GM18873 (cell line): ENCODE measurements around the gene FIGLA.
"Not testable (repeated sequence)": the region's sequence is repeated elsewhere in the genome, so short reads cannot be mapped to it uniquely, and the experiment has no call there.

ENCODE experiments used
- ATAC-seq: cut with Tn5 transposase; IDR thresholded peaks from one replicate; pipeline ENCODE4 v1.9.1; 2021; ENCODE audit warnings: mild to moderate bottlenecking, moderate library complexity, moderate number of reproducible peaks; ENCODE audit not compliant: unreplicated experiment, low FRiP score

Gene FIGLA

DNA sequence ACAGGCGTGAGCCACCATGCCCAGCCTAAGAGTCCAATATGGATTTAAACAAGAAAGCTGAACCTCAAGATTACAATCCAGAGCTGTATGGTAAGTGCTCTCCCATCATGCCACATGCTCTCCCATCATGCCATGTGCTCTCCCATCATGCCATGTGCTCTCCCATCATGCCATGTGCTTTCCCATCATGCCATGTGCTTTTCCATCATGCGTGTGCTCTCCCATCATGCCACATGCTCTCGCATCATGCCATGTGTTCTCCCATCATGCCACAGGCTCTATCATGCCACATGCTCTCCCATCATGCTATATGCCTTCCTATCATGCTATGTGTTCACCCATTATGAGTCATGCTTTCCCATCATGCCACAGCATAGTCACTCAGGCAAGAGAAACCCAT lies 43.2 kb downstream of the FIGLA start:
- no peak for ATAC-seq

DNA sequence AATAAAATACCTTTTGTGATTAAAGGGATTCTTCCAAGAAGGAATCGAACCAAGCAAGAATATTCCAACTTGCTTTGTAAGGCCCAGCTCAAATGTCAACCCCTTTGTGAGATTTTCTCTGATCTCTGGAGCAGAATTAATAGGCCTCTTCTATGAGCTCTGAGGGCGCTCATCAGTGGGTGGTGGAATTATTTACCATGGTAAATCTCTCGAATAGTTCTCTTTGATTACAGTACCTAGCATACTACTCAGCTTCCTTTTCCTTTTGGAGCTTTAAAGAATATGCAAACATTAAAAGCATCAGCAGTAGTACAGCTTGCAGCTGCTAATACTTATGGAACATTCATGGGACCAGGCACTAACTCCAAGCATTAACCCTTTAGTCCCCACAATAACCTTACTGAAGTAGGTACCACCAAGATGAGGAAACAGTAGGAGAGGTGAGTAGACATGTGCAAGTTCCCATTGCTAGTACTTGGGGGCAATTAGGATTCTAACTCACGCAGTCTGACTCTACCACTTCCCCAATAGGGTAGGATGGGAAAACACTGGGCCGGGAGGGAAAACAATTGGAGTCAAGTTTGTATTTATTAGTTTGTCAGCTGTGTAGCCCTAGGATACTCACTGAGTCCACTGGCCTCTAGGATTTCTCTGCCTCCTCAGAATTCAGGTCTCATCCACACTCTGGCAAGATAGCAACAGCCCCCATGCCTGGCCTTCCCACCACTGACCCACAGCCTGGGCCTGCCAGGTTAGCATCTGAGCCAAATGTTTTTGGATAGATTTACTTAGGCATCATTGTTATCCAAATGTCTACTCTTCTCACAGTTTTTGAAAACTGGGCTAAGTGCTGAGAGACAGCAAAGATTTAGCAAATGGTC lies 44.1 kb downstream of the FIGLA start:
- no peak for ATAC-seq

DNA sequence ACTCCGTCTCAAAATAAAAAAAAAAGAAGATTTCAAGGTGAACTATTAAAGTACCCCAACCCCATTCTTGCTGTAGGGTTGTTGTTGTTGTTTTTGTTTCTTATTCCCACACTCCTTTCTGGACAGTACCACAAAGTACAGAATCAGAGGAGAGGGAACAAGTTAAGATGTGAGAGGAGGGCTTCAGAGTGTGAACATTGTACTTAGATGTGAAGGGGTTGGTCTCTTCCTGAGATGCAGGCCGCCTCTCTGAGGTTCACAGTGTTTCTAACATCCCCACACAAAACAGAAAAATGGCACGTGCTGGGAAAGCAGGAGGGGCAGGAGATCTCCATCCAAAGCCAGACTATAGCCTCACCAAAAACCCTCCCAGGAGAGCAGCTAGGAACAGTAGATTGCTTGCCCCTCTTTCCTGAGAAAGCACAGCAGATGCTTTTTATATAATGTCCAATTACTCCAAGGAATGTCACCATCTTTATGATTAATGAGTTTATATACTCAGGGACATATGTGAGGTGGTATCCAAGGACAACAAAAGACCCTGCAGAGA lies 45.1 kb downstream of the FIGLA start:
- ATAC-seq, result no peak

DNA sequence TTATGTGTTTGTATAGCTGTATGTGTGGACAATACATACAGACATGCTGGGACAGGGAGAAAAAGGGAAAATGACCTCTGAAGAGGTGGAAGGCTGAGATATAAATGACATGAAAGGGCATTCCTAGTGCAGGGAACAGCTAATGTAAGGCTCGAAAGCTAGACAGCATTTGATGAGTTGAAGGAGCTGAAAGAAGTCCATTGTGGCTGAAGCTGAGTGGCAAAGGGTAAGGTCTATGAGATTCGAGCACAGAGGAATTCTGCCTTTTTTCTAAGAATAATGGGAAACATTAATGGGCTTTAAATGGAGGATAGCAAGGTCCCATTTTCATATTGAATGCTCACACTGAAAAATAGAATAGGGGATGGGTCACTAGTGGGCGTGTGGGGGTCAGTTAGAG lies 46.0 kb downstream of the FIGLA start:
- ATAC-seq, result no peak

DNA sequence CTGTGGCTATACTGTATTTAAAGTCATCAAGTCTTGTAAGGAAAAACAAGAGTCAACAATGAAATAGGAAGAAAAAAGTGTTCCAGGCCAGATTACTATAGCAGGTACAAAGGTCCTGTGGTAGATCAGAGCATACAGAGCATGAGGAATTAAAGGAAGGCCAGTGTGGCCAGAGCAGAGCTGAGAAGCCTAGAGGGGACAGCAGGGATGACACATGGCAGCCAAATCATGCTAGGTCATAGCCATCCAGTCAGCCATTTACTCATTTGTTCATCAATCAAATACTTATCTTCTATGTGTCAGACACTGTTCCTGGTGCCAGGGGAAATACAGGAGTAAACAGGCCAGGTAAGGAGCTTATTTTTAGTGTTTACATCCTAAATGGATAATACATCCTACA lies 46.8 kb downstream of the FIGLA start:
- no peak for ATAC-seq

DNA sequence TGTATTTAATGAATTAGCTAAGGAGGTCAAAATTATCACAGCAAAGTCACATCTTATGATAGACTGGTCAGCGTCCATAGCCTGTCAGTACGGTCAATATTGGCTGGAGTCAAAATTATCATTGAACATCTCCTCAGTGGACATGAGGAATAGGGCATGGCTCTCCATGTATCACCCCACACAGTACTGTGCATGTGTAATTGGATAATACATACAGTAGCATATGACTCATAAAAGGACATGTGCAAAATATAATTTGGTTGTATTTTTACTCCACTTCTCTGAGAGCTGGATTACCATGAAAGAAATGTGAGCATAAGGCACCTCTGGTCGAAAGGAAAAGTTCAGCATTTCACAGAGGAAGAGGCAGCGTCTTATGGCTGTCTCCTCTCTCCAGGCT lies 47.4 kb downstream of the FIGLA start:
- no peak for ATAC-seq

DNA sequence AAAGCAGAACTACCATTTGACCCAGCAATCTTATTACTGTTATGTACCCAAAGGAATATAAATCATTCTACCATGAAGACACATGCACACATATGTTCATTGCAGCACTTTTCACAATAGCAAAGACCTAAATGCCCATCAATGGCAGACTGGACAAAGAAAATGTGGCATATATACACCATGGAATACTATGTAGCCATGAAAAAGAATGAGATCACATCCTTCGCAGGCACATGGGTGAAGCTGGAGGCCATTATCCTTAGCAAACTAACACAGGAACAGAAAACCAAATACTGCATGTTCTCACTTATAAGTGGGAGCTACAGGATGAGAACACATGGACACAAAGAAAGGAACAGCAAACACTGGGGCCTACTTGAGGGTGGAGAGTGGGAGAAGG lies 51.0 kb downstream of the FIGLA start:
- ATAC-seq, result not testable (repeated sequence)

DNA sequence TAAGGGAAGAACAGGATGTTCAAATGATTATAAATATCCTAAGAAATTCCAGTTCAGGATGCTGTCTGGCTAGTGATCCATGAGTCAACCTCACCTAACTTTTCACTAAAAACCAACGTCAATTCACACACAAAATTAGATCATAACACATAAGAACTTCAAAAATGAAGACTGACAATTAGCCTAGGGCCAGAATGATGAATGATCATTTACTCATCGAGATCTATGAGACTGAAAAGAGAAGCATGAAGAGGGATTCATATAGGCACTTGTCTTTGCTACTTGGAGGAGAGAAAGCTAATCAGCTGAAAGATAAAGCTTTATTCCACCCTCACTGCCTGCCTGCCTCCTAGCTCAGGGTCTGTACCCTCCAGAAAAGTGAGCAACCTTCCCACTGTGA lies 52.3 kb downstream of the FIGLA start:
- ATAC-seq, result no peak

DNA sequence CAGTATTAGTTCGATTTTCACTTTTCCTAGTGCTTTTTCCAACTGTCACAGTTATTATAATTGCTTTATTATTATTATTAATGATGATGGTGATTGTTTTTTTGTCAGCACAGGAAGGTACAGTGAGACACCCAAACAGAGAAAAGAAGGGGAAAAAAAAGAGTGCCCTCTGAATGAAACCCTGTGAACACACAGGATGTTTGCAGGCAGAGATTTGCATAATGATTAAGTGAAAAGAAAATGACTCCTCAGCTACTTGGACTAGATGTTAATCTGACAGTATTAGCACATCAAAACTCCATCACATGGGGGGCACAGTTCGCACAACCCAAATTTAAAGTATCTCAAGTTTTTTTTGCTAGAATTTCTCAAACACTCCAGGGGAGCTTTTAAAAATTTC lies 55.4 kb downstream of the FIGLA start:
- no peak for ATAC-seq

DNA sequence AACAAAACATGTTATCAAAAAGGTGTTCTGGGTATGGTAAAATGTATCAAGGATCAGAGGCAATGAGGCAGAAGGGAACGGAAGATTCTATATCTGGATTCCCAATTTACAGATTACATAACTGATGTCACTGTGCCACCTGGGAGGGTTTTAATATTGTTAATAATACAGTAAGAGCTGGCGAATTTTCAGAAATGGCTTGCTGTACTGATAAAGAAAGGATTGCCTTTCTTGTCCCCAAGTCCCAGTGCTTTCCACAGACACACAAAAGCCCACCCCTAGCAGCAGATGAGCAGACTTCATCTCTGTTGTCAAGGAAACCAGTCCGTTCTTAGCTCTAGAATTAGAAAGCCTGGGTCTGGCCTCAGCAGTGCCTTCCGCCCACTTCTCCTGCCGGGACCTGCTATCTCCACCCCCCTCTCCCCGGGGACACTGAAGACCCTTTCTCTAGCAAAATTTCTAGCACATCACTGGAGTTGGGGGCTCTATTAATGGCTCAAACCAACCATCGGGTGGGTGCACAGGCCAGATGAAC lies 56.7 kb downstream of the FIGLA start:
- ATAC-seq, result no peak

DNA sequence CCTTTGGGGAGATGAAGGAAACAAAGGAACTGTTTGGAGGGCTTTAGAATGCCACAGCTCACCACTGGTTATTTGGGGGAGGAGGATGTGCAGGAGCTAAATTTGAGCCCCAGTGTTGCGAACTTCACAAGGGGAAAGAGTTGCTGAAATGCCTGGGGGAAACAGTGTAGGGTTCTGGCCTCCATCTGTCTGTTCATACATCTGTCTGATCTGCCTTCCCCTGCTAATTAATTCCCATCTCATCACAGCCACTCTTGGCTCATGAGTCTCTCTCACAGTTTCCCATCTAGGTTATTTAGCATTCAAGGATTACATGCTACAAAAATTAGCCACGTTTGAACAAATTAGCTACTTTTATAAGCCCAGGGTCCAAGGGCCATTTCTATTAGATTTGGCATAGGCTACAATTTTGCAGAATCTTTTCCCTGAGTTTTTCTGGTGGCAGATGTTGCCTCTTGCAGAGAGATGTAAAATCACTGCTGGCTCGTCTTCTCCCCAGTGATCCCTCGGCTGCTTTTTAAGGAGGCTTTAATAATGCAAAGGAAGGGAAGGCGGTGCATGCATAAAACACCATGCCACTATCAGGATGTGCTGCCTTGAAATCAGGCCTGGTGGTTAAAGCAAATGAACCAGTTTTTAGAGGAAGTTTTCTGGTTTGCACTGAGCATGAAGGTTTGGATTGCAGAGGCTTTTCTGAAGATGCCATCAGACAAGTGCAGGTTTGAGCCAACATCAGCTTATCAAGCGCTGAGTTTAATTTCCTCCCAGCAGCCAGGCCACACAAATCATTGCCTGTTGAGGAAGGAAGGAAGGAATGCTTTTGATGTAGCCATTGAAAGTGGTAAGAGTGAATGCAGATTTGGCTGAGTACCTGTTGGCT lies 57.4 kb downstream of the FIGLA start:
- ATAC-seq, result no peak

DNA sequence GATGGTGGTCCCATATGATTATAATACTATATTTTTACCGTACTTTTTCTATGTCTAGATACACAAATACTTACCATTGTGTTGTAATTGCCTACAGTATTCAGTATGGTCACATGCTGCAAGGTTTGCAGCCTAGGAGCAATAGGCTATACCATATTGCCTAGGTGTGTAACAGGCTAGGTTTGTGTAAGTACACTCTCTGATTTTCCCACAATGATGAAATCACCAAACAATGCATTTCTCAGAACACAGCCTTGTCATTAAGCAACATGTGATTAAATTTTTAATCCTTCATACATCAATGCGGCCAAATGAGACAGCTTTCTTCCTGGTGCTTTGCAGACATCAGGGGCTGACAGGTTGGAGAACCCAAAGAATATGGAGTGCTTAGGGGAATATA lies 59.7 kb downstream of the FIGLA start:
- no peak for ATAC-seq

DNA sequence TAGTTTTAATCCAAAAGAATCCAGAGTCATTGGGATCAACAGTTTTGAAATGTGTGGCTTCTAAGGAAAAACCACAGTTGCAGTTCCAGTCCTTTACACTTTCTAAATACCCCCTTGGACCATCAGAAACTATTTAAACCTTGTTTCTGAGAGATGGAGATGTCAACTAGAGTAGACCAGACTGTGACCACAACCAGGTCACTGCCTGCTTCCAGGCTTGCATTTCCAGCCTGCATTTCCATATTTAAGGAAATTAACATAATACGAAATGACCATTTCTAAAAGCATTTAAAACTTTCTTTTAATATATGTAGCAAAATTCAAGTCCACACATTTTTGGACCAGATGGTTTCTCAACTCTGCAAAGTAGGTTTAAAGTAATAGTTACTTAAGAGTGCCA lies 60.8 kb downstream of the FIGLA start:
- no peak for ATAC-seq

DNA sequence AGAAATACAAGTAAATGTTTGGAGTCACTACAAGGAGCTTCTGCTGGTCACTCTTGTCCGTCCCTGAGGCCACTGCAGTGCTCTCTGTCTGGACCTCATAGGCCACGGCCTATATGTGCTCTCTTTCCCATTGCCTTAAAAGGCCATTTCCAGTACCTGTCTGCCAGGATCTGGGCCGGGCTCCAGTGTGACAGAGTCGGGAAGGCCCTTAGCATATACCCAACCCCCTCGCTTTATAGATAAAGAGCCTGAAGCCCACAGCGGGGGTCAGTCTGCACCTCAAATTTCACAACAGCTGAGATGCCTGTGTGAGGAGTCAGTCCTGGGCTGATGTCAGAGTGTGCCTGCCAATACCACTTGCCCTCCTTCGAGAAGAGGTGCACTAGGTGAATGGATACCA lies 62.3 kb downstream of the FIGLA start:
- no peak for ATAC-seq
